ENCODE data around the gene DTX1. TPM values are rescaled to one million over a fixed set of nuclear protein-coding genes. Genes with fewer than 3 reads are reported as not detected.

The DTX1 gene
- total and polyA plus RNA-seq, 2 of the 8 experiments (the other 6 are each of a cell fraction or from before 2014, with no cell fraction given): 4.7 to 6.9 TPM

GRCh38 chr12:113055594-113056380 lies 743 bp upstream of the DTX1 start (continued):
- TF ChIP-seq RNF2 (IDR thresholded peaks at IDR 0.05; ENCODE audit: borderline replicate concordance, low read depth, low read length, missing control alignments, poor library complexity, severe bottlenecking) (no peak), ATF3 (IDR thresholded peaks at IDR 0.05; ENCODE audit: insufficient read depth, low read depth, low read length) (no peak), CTBP2 (IDR thresholded peaks at IDR 0.05; ENCODE audit: borderline replicate concordance, insufficient read depth, insufficient read length, low read length) (no peak), MAFK (IDR thresholded peaks at IDR 0.05; ENCODE audit: low read depth, low read length) (no peak), TAF1 (IDR thresholded peaks at IDR 0.05; ENCODE audit: low read depth, low read length) (no peak)
